AG09319 (cell line): ENCODE results near the gene COX19.

Experiments used
- DNase-seq: peaks from one replicate; pipeline ENCODE4 v3.0.0-alpha.2; 2010; ENCODE audit warnings: low read depth; ENCODE audit errors: extremely low read depth
- TF ChIP-seq, protein P1 (sequence below): IDR thresholded peaks from 2 replicates; pipeline ENCODE4 v1.5.1; 2011; ENCODE audit warnings: low read depth, mild to moderate bottlenecking, inconsistent platforms, low read length, moderate library complexity

The COX19 gene

DNA sequence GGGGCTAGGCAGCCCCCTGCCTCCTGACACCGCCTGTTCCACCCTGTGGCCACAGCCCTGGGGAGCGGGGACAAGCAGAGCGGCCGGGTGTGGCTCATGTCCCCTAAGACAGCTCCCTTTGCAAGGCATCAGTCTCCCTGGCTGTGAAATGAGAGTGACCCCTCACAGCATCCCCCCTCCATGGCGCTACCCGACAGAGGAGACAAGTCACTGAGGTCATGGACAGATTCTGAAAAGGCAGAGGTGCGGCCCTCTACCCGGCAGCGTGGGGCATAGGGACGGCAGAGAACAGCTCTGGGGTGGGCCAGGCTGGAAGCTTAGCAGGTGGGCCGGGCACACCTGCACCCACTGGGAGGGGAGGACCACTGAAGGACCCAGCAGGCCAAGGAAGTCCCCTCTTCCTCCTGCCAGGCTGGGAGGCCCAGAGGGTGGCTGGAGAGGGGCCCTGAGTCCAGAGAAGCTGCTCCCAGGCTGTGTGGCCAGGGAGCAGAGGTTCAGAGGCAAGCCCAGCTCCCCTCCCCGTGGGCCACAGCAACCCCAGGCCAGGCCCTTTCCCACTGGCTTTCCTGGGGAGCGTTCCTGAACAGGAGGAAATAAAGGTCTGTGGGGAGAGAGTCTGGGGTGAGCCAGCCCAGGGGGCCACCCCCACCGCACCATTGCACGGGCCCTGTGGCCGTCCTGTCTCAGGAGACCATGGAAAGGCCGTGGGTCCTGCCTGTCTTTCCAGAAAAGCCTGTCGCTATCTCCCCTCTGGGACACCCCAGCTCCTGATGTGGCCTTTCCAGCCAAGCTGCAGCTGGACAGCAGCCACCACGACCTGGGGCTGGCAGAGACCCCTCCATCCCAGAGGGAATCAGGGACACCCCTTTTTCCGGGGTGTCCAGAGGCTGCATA lies 22.6 kb downstream of the COX19 start:
- TF ChIP-seq, protein P1, sequence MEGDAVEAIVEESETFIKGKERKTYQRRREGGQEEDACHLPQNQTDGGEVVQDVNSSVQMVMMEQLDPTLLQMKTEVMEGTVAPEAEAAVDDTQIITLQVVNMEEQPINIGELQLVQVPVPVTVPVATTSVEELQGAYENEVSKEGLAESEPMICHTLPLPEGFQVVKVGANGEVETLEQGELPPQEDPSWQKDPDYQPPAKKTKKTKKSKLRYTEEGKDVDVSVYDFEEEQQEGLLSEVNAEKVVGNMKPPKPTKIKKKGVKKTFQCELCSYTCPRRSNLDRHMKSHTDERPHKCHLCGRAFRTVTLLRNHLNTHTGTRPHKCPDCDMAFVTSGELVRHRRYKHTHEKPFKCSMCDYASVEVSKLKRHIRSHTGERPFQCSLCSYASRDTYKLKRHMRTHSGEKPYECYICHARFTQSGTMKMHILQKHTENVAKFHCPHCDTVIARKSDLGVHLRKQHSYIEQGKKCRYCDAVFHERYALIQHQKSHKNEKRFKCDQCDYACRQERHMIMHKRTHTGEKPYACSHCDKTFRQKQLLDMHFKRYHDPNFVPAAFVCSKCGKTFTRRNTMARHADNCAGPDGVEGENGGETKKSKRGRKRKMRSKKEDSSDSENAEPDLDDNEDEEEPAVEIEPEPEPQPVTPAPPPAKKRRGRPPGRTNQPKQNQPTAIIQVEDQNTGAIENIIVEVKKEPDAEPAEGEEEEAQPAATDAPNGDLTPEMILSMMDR, result no peak

DNA sequence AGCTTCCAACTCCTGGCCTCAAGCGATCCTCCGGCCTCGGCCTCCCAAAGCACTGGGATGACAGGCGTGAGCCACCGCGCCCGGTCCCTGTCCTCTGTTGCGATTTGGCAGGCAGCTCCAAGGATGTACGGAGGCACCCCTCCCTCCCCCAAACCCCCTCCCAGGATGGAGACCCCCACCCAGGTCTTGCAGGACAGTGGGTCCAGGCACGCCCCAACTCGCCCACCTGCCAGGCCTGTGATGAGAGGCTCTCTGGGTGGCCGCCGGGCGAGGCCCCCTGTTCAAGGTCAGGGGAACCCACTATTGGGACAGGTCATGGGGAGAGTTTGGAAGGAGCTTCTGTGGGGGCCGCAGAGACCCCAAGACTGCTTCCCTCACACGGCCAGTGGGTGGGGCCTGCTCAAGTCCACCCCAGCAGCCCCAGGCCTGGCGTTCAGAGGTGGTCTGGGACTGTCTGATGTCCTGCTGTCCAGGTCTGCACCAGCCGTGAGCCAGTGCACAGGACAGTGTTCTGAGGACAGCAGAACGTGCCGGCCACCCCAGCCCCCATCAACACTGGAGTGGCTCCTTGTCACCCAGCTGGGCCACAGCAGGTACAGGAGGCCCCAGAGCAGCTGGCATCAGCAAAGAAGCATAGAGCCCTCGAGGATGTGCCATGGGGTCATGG lies 23.3 kb downstream of the COX19 start:
- DNase-seq, result no peak
- TF ChIP-seq, protein P1, result no peak

More for the DNA sequence above, 22.6 kb downstream of the COX19 start:
- no peak for DNase-seq

DNA sequence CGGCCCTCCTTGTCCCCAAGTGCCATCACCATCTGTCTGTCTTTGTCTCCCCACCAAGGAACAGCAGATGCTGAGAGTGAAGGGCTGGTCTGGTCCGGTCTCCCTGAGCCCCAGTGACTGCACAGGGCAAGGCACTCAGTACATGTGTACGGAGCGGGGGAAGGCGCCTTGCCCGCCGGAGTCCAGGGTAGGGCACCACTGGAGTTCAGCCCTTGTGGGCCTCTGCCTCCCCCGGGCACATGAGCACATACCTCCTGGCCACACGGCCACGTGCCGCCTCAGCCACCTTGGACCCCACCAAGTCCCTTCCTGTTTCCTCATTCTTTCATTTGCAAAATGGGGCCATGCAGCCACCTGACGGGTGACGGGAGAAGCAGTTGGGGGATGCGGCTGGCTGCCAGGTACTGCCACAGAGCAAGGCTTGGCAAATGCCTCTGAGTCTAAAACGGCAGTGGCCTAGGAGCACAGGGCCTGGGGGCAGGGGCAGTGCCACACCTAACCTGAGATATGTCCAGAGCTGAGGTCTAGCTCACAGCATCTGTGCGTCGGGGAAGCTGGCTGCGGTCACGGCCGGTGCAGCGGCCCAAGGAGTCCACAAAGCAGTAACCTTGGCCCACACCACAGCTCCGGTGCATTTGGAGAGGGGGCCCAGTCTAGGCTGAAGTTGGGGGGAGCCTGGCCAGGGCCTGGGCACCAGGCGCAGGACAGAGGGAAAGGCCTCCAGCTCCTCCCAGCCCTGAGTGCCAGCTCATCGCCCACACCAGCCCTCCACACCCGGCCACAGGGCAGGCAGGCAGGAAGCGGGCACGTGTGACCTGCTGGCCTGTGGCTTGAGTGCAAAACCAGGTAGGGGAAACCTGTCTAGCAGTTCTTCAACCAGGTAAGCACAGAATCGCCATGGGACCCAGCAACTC lies 26.1 kb downstream of the COX19 start:
- no peak for DNase-seq
- TF ChIP-seq, protein P1, result no peak

DNA sequence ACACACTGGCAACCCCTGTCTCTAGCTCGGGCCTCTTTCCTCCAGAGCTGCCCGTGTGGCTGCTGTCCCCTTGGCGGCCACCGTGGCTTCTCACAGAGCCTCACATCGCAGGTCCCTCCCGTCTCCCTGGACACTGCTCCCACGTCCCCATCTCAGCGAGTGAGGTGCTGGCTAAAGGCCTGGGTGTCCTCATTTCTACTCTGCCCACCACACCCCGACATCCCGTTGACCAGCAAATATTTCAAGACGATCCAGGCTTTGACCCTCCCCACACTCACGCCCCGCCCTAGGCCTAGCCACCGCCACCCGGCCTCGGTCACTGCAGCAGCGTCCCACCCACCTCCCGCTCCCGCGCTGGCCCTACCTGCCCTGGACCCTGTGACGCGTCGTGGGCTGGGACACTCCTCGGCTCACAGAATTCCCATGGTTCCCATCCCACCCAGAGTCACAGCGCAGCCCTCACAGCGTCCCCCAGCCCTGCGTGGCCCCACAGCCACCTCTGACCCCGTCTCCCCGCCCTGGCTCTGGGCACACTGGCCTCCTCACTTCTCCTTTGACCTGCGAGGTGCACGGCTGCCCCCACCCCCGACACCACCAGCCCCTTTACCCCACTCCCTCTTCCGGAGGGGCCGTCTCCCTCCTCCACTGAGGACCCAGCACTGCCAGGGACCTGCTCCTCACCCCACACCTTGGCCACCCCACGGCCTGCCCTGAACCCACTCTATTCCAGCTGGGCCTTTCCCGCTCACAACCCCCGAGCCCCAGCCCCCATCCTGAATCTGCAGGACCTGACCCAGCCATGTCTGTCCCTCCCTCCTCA lies 27.7 kb downstream of the COX19 start:
- TF ChIP-seq, protein P1, result no peak
- DNase-seq, result no peak

DNA sequence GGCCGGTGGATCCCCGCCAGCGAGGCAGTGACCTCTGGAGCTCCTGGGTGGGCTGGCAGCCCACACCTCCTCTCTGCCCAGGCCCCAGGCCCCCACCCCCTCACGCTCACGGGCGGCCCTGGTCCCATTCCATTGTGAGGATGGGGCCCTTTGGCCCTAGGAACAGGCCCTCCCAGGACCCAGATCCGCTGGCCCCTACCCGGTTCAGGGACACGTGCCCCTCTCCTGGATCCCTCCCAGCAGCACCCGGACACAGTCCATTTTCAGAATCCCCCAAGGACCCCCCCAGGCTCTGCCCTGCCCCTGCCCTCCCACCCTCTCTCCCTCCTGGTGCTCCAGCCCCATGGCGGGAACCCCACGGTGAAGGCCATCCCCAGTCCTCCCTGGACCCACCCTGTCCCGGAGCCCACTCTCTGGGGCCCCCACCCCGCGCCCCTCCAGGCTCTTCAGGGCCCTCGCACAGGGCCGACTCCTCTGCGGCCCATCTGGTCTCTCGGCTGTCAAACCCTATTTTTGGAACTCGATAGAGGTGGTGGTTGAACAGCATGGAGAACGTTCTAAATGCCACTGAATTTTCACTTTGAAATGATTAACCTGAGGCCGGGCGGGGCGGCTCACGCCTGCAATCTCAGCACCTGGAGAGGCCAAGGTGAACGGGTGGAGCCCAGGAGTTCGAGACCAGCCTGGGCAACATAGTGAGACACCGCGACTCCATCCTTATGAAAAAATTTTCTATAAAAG lies 28.9 kb downstream of the COX19 start:
- TF ChIP-seq, protein P1, result no peak

More for the DNA sequence above, 28.9 kb downstream of the COX19 start:
- DNase-seq, result no peak
